Gastrocnemius medialis (tissue), 4 donors: Measurements from ENCODE around the gene SAT1. TPM values are rescaled to one million over a fixed set of nuclear protein-coding genes. Genes with fewer than 3 reads are reported as not detected.
A peak's percentile ranks its signal among the peaks of the same experiment; 100 is the strongest.

Experiments
- ATAC-seq, 2 donors: fragments of 150-250 bp; one replicate each; pipeline ENCODE4 v1.9.1; 2016
- DNase-seq, 2 donors: peaks; one replicate each; pipeline ENCODE4 v3.0.0-alpha.2; 2019
- H3K27ac ChIP-seq, 4 donors: fragments of 200-600 bp; sonication (generic); 1 replicate in 1 of 4; 2 replicates in 3 of 4; pipeline ENCODE4 v1.5.1; 2016 to 2018; ENCODE audit warnings: mild to moderate bottlenecking in 2 of 4, moderate library complexity in 1 of 4
- H3K27me3 ChIP-seq, 3 donors: fragments of 200-600 bp; sonication (generic) in 2 of 3; 1 replicate in 1 of 3; 2 replicates in 2 of 3; pipeline versions ENCODE4 v1.5.1 to v1.6.0; 2016 to 2019; ENCODE audit warnings: mild to moderate bottlenecking in 1 of 3, moderate library complexity in 1 of 3
- H3K36me3 ChIP-seq, 2 donors: fragments of 200-600 bp; sonication (generic) in 1 of 2; one replicate each; pipeline ENCODE4 v1.5.1; 2017 to 2018
- H3K4me1 ChIP-seq, 2 donors: fragments of 200-600 bp; sonication (generic) in 1 of 2; one replicate each; pipeline ENCODE4 v1.5.1; 2016 to 2017; ENCODE audit warnings: mild to moderate bottlenecking in 2 of 2
- H3K4me3 ChIP-seq, 4 donors: fragments of 200-600 bp; sonication (generic) in 3 of 4; 1 replicate in 1 of 4; 2 replicates in 3 of 4; pipeline ENCODE4 v1.5.1; 2016 to 2019; ENCODE audit warnings: mild to moderate bottlenecking in 2 of 4
- H3K9me3 ChIP-seq, 3 donors: fragments of 200-600 bp; sonication (generic) in 2 of 3; 1 replicate in 1 of 3; 2 replicates in 2 of 3; pipeline ENCODE4 v1.5.1; 2016 to 2019
- POLR2A ChIP-seq, 2 donors: fragments of 450-650 bp; IDR thresholded peaks; one replicate each; pipeline ENCODE4 v1.6.1; 2017; ENCODE audit warnings: antibody characterized with exemption in 2 of 2, mild to moderate bottlenecking in 2 of 2, moderate library complexity in 2 of 2
- in situ Hi-C, 4 donors: fragments of 200-750 bp; cut with MboI; loops; one replicate each; pipeline versions ENCODE4 v1.15.0 to v1.8.0; 2017; ENCODE audit warnings: low sequenced_read_pairs in 4 of 4
- intact Hi-C: fragments of 100-400 bp; cut with DNase I; formaldehyde crosslinking; loops from one replicate; pipeline ENCODE4 v1.15.1; 2023; ENCODE audit warnings: low total_unique reads
- total RNA-seq, 4 donors: library from RNA; depleted of rRNA; stranded (reverse); fragments of >200 nt; gene quantifications; one replicate each; pipeline versions ENCODE4 v1.1.0 to v1.2.3, GENCODE V29; 2016
- TF ChIP-seq, protein P1 (sequence below), 5 experiments: fragments of 450-650 bp in 3 of 5; fragments of 200-600 bp in 2 of 5; sonication (generic) in 2 of 5; IDR thresholded peaks in 4 of 5; conservative IDR thresholded peaks in 1 of 5; 1 replicate in 4 of 5; 2 replicates in 1 of 5; pipeline ENCODE4 v1.5.1; 2016 to 2019; ENCODE audit warnings: antibody characterized with exemption in 5 of 5, mild to moderate bottlenecking in 3 of 5, moderate library complexity in 3 of 5

Gene SAT1
- total RNA-seq, 4 donors from 2014 or later, result 46.1 to 122 (median 81.4) TPM

GRCh38 chrX:23786268-23786815 is 3.4 kb downstream of the SAT1 start:
- intact Hi-C loops, result loop anchor here (10.0 kb wide), 2 partner anchors 92 to 122 kb away; partner anchors contain the start of gene PRDX4
- ATAC-seq, result no peak

DNA sequence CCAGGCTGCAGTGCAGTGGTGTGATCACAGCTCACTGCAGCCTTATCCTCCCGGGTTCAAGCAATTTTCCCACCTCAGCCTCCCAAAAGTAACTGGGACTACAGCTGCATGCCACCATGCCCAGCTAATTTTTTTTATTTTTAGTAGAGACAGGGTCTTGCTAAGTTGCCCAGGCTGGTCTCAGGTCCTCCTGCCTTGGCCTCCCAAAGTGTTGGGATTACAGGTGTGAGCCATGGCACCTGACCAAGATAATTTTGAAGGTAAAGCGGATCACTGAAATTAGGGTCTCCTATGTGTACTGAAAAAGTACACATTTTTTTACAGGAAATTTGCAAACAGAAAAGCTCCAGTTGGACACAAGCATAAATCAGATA is 4.8 kb downstream of the SAT1 start:
- H3K9me3 ChIP-seq, result no peaks in the 10 kb centered on the region
- no peak overlapping the region for H3K27ac ChIP-seq
- intact Hi-C loops (loop anchor here (10.0 kb wide), 2 partner anchors 93 to 123 kb away; partner anchors contain the start of gene PRDX4), in situ Hi-C loops (loop anchor here in 3 of 4 donors (10.0 kb wide), 2 partner anchors 117 to 267 kb away; partner anchors contain the start of genes APOO (in 3 of the 3), CXorf58 (in 3 of the 3) and EIF2S3 (in 1 of the 3))
- no peaks in the 10 kb centered on the region for H3K36me3 ChIP-seq
- TF ChIP-seq, protein P1, sequence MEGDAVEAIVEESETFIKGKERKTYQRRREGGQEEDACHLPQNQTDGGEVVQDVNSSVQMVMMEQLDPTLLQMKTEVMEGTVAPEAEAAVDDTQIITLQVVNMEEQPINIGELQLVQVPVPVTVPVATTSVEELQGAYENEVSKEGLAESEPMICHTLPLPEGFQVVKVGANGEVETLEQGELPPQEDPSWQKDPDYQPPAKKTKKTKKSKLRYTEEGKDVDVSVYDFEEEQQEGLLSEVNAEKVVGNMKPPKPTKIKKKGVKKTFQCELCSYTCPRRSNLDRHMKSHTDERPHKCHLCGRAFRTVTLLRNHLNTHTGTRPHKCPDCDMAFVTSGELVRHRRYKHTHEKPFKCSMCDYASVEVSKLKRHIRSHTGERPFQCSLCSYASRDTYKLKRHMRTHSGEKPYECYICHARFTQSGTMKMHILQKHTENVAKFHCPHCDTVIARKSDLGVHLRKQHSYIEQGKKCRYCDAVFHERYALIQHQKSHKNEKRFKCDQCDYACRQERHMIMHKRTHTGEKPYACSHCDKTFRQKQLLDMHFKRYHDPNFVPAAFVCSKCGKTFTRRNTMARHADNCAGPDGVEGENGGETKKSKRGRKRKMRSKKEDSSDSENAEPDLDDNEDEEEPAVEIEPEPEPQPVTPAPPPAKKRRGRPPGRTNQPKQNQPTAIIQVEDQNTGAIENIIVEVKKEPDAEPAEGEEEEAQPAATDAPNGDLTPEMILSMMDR (IDR thresholded peaks at IDR 0.05 in 4 of 5, conservative IDR thresholded peaks at IDR 0.05 in 1 of 5), result no peak
- no peak for TF ChIP-seq POLR2A (IDR thresholded peaks at IDR 0.05)
- no peaks in the 10 kb centered on the region for H3K27me3 ChIP-seq
- peaks cover 0 to 14% of the 10 kb centered on the region in 2 donors for H3K4me1 ChIP-seq
- no peak for ATAC-seq
- no peak overlapping the region for H3K4me3 ChIP-seq
- no peak for DNase-seq

More at GRCh38 chrX:23786268-23786815, 3.4 kb downstream of the SAT1 start:
- Histone ChIP-seq H3K27me3 (no peaks in the 10 kb centered on the region), H3K36me3 (no peaks in the 10 kb centered on the region), H3K4me1 (peaks cover 0 to 16% of the 10 kb centered on the region in 2 donors), H3K4me3 (no peak overlapping the region), H3K27ac (peak overlapping the region in 1 of 4 donors; percentile 96), H3K9me3 (no peaks in the 10 kb centered on the region)
- no peak for TF ChIP-seq POLR2A (IDR thresholded peaks at IDR 0.05)
- TF ChIP-seq, protein P1 (IDR thresholded peaks at IDR 0.05 in 4 of 5, conservative IDR thresholded peaks at IDR 0.05 in 1 of 5), result no peak
- in situ Hi-C loops, result loop anchor here in 3 of 4 donors (10.0 kb wide), 2 partner anchors 118 to 268 kb away; partner anchors contain the start of genes APOO (in 3 of the 3), CXorf58 (in 3 of the 3) and EIF2S3 (in 1 of the 3)
- no peak for DNase-seq

GRCh38 chrX:23788521-23788920 is 5.5 kb downstream of the SAT1 start:
- Histone ChIP-seq H3K4me3 (no peak overlapping the region), H3K27me3 (no peaks in the 10 kb centered on the region), H3K27ac (no peak overlapping the region), H3K36me3 (no peaks in the 10 kb centered on the region), H3K4me1 (peaks cover 0 to 14% of the 10 kb centered on the region in 2 donors), H3K9me3 (no peaks in the 10 kb centered on the region)
- in situ Hi-C loops (loop anchor here in 3 of 4 donors (10.0 kb wide), 2 partner anchors 116 to 266 kb away; partner anchors contain the start of genes APOO (in 3 of the 3), CXorf58 (in 3 of the 3) and EIF2S3 (in 1 of the 3)), intact Hi-C loops (loop anchor here (10.0 kb wide), 2 partner anchors 94 to 124 kb away; partner anchors contain the start of gene PRDX4)
- TF ChIP-seq, protein P1 (IDR thresholded peaks at IDR 0.05 in 4 of 5, conservative IDR thresholded peaks at IDR 0.05 in 1 of 5), result no peak
- no peak for TF ChIP-seq POLR2A (IDR thresholded peaks at IDR 0.05)
- no peak for DNase-seq
- ATAC-seq, result no peak

GRCh38 chrX:23788946-23789345 is 6.0 kb downstream of the SAT1 start:
- intact Hi-C loops (loop anchor here (10.0 kb wide), 2 partner anchors 94 to 124 kb away; partner anchors contain the start of gene PRDX4), in situ Hi-C loops (loop anchor here in 3 of 4 donors (10.0 kb wide), 2 partner anchors 116 to 266 kb away; partner anchors contain the start of genes APOO (in 3 of the 3), CXorf58 (in 3 of the 3) and EIF2S3 (in 1 of the 3))
- H3K4me1 ChIP-seq, result peaks cover 0 to 14% of the 10 kb centered on the region in 2 donors

More at GRCh38 chrX:23788946-23789345, 6.0 kb downstream of the SAT1 start:
- no peaks in the 10 kb centered on the region for H3K9me3 ChIP-seq
- no peak for DNase-seq
- no peaks in the 10 kb centered on the region for H3K27me3 ChIP-seq
- TF ChIP-seq, protein P1 (IDR thresholded peaks at IDR 0.05 in 4 of 5, conservative IDR thresholded peaks at IDR 0.05 in 1 of 5), result no peak
- no peak for TF ChIP-seq POLR2A (IDR thresholded peaks at IDR 0.05)
- no peaks in the 10 kb centered on the region for H3K36me3 ChIP-seq
- no peak for ATAC-seq
- H3K27ac ChIP-seq, result no peak overlapping the region
- no peak overlapping the region for H3K4me3 ChIP-seq
